ENCODE results near the gene APRT. TPM values are rescaled to one million over a fixed set of nuclear protein-coding genes. Genes with fewer than 3 reads are reported as not detected.
"Not testable (repeated sequence)": the region's sequence is repeated elsewhere in the genome, so short reads cannot be mapped to it uniquely, and the experiment has no call there.

The APRT gene
- total RNA-seq, 1 donor from 2014 or later: 40.4 TPM

DNA sequence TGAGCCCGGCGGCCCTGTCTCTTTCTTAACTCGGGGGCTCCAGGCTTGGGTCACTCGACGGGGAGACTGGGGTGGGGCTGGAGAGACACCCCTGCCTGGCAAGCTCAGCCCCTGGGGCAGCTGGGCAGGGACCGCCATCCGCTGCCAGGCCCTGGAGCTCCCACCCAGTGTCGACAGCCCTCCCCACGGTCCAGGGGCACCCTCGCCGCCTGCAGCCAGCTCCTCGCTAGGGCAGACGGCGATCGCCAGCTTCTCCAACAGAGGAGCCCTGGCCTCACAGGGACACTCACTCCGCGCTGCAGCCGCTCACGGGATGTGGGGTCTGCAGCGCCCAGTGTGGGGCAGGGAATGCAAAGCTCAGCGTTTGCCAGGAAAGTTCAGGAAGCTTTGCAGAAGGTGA is 16.0 kb upstream of the APRT start:
- ATAC-seq (ENCODE audit: poor library complexity) (no peak), DNase-seq (no peak)
- intact Hi-C loops (cut with DNase I): no loop called here

DNA sequence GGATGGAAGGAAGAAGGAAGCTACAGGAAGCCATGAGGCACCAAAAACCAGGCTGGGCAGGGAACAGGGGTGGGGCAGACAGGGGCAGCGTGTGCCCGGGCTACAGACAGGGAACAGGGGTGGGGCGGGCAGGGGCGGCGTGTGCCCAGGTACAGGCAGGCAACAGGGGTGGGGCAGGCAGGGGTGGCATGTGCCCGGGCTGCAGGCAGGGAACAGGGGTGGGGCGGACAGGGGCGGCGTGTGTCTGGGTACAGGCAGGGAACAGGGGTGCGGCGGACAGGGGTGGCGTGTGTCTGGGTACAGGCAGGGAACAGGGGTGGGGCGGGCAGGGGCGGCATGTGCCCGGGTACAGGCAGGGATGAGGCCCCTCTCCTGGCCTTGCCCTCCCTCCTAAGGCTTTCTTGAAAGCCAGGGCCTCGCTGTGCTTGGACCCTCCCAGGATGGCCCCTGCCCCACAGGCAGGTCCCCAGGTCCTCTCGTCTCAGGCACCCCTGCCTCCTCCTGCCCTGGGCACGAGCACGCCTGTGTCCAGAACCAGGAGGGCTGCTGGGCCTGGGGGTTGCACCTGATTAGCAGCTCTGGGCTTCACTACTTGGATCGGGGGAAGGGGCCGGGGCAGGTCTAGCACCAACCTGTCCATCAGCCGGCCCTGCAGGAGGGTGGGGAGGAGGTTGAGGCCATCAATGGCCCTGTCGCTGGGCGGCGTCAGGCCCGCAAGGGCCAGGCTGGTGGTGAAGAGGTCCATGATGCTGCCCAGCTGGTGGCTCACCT is 14.5 kb upstream of the APRT start:
- intact Hi-C loops (cut with DNase I): no loop called here
- DNase-seq (no peak), ATAC-seq (ENCODE audit: poor library complexity) (no peak)

DNA sequence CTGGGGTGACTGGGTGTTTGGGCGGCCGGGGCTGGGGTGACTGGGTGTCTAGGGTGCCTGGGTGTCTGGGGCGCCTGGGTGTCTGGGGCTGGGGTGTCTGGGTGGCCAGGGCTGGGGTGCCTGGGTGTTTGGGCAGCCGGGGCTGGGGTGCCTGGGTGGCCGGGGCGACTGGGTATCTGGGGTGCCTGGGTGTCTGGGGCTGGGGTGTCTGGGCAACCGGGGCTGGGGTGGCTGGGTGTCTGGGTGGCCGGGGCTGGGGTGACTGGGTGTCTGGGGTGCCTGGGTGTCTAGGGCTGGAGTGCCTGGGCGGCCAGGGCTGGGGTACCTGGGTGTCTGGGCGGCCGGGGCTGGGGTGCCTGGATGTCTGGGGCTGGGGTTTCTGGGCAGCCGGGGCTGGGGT is 13.4 kb upstream of the APRT start:
- no peak for DNase-seq
- ATAC-seq (ENCODE audit: poor library complexity): no peak
- intact Hi-C loops (cut with DNase I): no loop called here

DNA sequence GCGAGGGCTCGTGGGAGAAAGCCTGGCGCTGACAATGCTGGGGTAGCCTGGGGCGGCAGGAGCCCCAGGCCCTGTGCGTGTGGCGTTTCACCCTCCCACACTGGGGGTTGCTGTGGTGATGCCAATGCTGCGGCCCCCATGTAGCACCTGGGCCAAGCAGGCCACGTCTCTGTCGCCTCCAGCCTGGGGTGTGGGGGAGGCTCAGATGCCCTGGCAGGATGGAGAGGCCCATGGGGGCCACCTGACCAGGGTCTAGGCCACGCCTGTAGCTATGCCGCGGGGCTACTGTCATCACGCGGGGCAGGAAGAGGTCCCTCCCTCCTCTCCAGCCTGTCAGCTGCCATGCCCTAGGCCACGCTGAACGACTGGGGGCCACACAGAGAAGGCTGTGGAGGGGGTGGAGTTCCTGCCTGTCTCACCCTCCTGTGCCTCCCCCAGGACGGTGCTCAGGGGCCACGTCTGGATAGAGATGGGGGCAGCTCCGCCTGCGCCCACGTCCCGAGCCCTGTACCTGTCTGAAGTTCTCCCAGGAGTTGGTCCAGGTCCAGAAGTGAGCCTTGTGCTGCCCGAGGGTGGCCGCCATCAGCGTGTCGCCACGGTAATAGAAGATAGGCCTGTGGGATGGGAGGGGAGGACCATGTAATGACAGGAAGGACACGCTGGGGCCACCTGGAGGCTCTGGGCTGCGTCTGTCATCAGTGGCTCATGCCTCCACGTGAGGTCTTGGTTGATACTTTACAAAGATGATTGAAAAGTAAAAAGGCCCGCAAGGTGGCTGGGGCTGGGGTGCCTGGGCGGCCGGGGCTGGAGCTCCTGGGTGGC is 12.7 kb upstream of the APRT start:
- intact Hi-C loops (cut with DNase I): no loop called here
- ATAC-seq (ENCODE audit: poor library complexity) (no peak), DNase-seq (no peak)

DNA sequence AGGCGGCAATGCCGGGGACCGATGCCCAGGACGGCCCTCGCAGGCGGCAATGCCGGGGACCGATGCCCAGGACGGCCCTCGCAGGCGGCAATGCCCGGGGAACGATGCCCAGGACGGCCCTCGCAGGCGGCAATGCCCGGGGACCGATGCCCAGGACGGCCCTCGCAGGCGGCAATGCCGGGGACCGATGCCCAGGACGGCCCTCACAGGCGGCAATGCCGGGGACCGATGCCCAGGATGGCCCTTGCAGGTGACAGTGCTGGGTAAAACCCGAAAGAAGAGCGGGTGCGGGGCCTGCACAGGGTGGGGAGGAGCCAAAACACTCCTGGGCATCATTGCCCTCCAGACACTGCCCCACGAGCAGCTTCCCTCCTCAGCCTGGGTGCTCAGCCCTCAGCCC is 11.9 kb upstream of the APRT start:
- ATAC-seq (ENCODE audit: poor library complexity); intact Hi-C loops (cut with DNase I); DNase-seq: not testable (repeated sequence)

DNA sequence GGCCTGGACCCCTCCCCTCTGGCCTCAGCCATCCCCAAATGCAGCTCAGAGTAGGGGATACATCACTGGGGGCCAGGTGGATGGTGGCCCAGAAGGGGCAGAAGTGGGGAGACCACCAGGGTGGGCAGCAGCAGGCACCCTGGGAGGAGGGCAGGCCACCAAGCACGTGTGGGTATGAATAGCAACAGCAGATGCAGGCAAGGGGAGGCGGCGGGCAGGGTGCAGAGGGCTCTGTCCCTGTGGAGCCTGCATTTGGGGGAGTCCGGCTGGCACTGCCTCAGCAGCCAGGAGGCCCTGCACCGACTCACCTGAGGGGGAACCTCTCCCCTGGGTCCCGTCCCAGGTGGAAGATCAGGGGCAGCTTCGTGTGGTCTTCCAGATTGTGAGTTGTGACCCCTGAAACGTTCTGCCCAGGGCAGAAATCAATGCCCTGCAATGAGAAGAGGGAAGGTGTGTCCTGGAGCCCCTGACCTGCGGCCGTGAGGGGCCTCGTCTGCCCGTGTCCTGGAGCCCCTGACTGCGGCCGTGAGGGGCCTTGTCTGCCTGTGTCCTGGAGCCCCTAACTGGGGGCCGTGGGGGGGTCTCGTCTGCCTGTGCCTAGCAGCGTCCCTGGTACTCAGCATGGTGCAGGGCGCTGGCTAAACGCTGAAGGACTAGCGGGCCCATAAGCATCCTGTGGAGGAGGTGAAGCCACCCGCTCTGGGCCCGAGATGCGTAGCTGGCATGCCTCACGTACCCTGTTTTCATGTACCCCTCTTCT is 10.7 kb upstream of the APRT start:
- no peak for DNase-seq
- no peak for ATAC-seq (ENCODE audit: poor library complexity)
- intact Hi-C loops (cut with DNase I): no loop called here

DNA sequence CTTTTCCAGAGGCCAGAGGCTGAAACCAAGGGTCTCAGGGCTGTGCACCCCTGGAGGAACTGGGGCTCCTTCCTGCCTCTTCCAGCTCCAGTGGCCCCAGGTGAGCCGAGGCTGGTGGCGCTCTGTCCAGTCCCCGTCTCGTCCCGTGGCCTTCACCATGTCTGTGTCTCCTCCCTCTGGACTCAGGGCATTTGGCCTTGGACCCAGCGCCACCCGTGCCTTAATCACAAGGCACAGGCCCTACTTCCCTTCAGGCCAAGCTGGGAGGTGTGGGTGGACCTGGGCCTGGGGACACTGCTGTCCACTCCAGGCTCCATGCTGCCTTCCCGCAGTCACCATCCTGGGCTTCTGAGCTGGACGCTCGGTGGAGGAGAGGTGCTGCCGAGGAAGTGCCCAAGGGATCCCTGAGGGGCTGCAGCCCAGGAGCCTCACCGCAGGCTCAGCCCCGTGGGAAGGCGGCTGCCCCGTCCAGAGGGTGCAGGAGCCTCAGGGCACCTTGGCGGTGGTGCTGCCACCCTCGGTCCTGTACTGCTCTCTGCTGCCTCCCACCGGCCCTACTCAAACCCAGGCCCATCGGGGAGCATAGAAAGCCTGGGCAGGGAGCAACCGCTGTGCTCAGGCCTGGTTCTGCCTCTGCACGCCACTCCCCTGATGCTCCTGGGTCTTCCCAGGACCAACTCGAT is 9.6 kb upstream of the APRT start:
- ATAC-seq (ENCODE audit: poor library complexity): no peak
- intact Hi-C loops (cut with DNase I): no loop called here
- no peak for DNase-seq

DNA sequence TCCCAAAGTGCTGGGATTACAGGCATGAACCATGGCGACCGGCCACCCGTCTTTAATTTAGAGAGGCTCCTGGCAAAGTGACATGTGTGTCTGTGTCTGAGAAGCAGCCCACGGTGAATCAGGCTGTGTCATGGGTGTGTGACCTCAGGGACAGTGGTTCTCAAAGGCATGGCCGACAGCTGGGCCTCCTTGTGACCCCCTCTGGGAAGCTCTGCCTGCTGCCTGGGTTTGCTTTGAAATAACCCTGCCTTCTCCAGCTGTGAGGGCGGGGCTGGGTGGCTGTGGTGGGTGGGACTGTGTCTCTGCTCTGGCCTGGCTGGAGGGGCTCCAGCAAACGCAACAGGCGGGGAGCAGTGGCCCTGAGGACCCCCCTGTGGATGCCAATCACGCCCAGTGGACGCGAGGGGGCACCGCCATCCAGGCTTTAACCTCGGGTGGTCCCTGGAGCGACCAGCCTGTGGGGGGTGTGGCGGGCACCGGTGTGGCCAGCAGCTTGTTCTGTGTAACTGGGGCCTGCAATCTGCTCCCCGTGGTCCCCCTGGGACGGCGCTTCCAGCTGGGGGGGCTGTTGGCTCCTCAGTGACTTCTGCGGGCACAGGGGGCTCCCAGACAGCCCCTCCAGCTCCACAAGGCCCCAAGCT is 8.8 kb upstream of the APRT start:
- ATAC-seq (ENCODE audit: poor library complexity): no peak
- no peak for DNase-seq
- intact Hi-C loops (cut with DNase I): no loop called here

DNA sequence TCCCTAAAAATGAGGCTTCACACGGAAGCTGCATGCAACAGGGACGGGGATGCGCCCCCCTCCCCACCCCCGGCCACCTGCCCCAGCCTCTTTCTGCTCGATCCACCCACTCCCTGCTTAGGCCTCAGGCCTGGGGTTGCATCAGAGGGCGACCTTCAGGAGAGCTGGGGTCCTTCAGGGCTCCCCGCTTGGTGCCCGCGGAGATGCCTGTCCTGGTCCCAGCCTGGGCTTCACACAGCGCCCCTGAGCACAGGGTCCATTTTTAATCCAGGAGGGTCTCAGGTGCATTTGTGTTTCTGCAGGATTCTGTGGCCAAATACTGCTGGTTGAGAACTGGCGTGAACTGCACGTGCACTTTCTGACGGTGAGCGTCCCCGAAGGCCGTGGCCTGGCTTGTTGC is 7.4 kb upstream of the APRT start:
- intact Hi-C loops (cut with DNase I): no loop called here
- DNase-seq: no peak
- no peak for ATAC-seq (ENCODE audit: poor library complexity)

DNA sequence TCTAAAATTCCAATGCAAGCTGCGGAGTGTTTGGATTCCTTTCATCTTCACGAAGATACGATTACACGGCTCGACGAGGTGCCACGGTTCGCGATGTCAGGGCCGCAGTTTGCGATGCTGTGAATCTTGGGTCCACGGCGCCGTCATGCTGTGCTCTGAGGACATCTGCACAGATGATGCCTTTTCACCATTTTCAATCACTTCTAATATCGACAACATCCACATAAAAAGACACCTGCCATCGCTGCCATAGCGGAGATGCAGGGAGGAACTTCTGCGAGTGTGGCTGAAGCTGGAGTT is 6.8 kb upstream of the APRT start:
- DNase-seq (no peak), ATAC-seq (ENCODE audit: poor library complexity) (no peak)
- intact Hi-C loops (cut with DNase I): no loop called here

DNA sequence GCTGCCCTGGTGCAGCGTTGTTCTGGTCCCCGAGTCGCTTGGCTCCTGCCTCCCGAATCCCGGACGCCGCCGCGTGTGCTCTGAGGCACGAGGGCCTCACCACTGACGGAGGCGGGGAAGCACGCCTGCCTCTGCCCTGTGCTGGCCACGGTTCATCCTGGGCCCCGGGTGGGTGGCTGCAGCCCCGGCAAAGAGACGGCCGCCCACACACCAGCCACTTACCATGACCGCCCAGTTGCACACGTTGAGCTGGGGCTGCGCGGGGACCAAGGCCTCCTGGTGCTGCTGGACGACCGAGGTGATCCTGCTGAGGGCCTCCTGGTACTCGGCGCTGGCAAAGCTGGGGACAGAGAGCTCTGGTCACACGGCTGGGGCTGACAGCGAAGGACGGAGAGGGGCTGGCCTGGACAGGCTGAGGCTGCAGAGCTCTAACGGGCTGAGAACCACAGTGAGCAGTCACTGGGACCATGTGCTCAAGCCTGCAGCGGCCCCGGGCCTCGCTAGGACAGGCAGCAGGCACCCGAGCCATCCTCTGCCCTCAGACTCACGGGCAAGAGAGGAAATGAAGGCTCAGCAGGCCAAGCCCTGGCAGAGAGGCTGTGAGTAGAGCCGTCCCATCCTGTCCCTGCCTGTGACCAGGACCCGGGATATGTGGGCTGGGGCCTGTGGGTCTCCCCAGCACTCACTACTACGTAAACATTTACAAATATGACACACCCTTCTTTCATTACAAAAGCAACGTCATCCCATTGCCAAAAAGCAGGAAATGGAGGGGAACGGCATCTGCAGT is 6.3 kb upstream of the APRT start:
- DNase-seq (no peak), ATAC-seq (ENCODE audit: poor library complexity) (no peak)
- intact Hi-C loops (cut with DNase I): no loop called here

DNA sequence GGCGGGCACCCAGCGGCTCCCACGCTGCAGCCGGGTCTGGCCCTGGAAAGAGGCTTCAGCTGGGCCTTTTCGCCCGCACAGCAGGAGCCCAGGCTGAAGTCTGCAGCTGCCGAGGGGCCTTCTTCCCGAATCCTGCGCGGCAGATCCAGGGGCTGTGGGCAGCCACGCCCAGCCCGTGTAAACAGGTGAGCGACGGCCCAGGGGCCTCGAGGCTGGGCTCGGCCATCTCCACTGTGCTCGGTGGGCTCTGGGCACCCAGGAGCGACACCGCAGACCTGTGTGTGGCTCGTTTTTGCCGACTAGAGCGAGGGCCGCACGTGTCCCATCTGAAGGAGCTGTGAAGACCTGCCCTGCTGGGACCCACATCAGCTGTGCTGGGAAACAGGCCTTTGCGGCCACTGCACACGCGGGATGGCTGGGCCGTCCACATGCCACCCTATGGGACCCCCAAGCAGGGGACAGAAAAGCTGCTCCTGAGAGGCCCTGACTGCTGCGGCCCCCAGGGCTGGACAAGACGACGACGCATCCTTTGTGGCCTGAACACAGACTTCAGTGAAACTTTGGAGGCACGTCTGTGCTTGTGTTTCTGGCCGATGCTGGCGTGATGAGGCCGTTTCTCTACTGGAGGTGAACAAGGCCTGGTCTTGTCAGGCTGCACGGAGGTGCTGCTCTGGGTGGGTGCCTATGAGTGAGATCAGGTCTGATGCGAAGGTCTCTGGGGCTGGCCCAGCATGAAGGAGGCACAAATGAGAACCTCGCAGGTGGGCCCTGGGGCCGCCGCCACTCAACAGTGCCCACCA is 5.2 kb upstream of the APRT start:
- DNase-seq: no peak
- ATAC-seq (ENCODE audit: poor library complexity): no peak
- intact Hi-C loops (cut with DNase I): no loop called here

DNA sequence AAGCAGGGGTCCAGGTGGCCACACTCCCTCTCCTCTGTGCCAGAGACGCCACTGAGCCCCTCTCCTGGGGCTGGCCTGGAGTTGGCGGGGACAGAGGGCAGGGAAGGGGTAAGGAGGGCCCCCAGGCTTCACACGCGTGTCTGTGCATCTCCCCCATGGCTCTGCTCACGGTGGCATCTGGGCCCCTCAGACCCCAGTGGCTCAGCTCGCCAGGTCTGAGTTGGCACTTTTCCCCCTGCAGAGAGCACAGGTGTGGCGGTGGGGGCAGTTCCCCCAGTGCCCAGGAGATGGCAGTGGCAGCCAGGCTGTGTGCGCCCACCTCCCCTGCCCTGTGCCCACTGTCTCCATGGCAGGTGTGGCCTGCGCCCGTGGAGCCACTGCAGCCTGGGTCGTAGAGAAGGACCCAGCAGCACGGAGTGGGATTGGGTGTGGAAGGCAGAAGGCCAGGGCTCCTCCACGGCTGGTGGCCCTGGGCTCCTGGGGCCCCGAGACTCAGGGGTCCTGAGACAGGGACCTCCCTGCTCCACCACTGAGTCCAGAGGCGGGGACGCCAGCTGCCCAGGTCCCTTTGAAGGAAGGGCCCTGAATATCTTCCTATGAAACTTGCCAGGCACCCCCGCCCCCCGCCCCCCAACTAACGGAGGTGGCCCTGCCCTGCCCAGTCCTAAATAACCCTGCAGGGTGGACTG is 4.3 kb upstream of the APRT start:
- ATAC-seq (ENCODE audit: poor library complexity): no peak
- intact Hi-C loops (cut with DNase I): no loop called here
- DNase-seq: no peak

DNA sequence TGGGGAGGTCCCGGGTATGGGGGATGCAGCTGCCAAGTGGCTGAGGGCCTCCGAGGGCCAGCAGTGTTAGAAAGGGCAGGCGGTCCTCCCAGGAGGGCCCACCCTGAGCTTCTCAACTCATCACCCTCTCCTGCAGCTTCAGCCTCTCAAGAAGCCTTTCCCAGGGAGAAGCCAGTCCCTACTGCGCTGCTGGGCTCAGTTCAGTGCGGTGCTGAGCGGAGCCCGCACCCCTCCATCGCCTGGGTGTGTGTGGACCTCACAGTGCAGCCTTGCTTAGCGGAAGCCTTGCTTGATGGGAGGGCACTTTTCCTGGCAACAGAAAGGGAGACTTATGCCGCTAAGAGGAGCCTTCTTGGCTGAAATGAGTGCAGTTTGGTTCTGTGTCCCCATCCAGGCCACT is 3.5 kb upstream of the APRT start:
- DNase-seq (no peak), ATAC-seq (ENCODE audit: poor library complexity) (no peak)
- intact Hi-C loops (cut with DNase I): no loop called here

DNA sequence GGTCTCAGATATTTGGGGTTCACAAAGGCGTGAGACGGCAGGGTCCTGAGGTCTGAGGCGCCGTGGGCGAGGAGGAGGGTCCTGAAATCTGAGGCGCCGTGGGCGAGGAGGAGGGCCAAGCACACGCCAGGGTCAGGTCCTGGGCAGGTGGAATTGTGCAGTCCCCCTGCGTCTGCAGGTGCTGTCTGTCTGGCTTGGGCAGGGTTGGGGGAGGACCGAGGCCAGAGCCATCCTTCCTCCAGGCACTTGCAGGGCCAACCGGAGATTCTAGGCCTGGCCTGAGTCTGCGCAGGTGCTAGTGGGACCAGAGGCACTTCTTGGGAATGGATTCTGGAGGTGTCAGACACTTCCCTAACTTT is 2.4 kb upstream of the APRT start:
- no peak for DNase-seq
- no peak for ATAC-seq (ENCODE audit: poor library complexity)
- intact Hi-C loops (cut with DNase I): loop anchor here (5.0 kb wide), 1 partner anchor 43 kb away; the partner anchor contains the start of genes GALNS and TRAPPC2L

DNA sequence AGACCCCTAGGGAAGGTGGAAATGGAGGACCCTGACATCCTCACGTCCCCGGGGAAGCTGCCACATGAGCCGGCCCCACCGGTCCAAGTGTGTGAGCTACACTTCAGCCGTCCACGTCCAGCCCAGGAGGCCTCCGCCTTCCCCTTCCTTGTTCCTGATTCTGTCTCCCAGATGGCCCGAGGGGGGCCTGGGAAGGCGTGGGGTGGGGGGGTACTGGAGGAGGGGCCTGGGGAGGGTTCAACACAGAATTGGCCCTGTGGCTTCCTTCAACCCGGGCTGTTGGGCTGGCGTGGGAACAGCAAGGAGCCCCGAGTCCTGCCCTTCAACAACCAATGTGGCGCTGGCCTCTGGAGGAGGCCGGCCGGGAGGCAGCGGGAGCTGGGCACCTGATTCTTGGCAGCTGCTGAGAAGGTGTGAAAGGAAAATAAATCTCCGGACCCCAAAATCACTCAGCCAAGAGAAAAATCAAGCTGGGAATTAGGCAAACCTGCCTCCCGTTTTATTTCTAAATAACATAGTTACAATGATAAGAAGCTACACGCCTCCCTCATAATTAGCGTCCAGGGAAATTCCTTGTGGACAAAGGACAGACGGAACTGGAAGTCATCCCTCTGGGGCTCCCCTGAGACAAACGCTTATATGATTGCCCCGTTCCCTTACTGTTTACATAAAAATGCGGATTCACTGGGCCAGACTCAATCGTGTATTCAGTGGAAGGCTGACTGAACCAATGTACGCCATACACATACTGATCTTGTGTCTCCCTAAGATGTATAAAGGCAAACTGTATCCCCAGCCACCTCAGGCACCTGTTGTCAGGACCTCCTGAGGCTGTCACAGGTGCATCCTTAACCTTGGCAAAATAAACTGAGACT is 1.8 kb upstream of the APRT start:
- intact Hi-C loops (cut with DNase I): loop anchor here (5.0 kb wide), 1 partner anchor 44 kb away; the partner anchor contains the start of genes GALNS and TRAPPC2L
- DNase-seq (no peak), ATAC-seq (ENCODE audit: poor library complexity) (no peak)
